Colonic mucosa (tissue), 4 donors: Measurements from ENCODE around the gene DOLPP1. TPM values are rescaled to one million over a fixed set of nuclear protein-coding genes. Genes with fewer than 3 reads are reported as not detected.
A peak's percentile ranks its signal among the peaks of the same experiment; 100 is the strongest.

Experiments used
- DNase-seq: peaks from one replicate; pipeline ENCODE4 v3.0.0-alpha.2; 2020
- H3K27ac ChIP-seq: fragments of 200-600 bp; one replicate; pipeline ENCODE4 v1.8.0; 2021
- H3K27me3 ChIP-seq: fragments of 200-600 bp; one replicate; pipeline ENCODE4 v1.8.0; 2021
- H3K36me3 ChIP-seq: fragments of 200-600 bp; one replicate; pipeline ENCODE4 v1.8.0; 2021
- H3K4me1 ChIP-seq: fragments of 200-600 bp; one replicate; pipeline ENCODE4 v1.8.0; 2021; ENCODE audit warnings: mild to moderate bottlenecking
- H3K4me3 ChIP-seq: fragments of 200-600 bp; one replicate; pipeline ENCODE4 v1.8.0; 2021
- H3K9ac ChIP-seq, 2 donors: one replicate each; pipeline ENCODE4 v1.7.0; 2013; ENCODE audit warnings: control low read depth in 2 of 2, low read depth in 2 of 2, low read length in 2 of 2
- H3K9me3 ChIP-seq: fragments of 200-600 bp; one replicate; pipeline ENCODE4 v1.8.0; 2021
- intact Hi-C: fragments of 100-400 bp; cut with DNase I; formaldehyde crosslinking; loops from one replicate; pipeline ENCODE4 v1.14.1; 2022
- total RNA-seq, 2 donors: library from RNA; stranded (reverse); fragmentation: NEBNext Ultra II Directional in 1 of 2; extraction: Animal tissue kit (Norgen Biotek cat#: 25700) in 1 of 2; gene quantifications; one replicate each; pipeline ENCODE4 v1.2.1, GENCODE V29; 2021
- TF ChIP-seq, protein P1 (sequence below): fragments of 200-600 bp; IDR thresholded peaks from one replicate; pipeline ENCODE4 v1.8.0; 2022; ENCODE audit warnings: antibody characterized with exemption, mild to moderate bottlenecking
- donor health status: healthy.
- donor health status: DM: no; HTN: no; CAD: no.
- donor health status: DM: no; HTN: no; CAD: no.

The DOLPP1 gene
- total RNA-seq, 2 donors from 2014 or later, result 33.9 to 37.3 TPM

DNA sequence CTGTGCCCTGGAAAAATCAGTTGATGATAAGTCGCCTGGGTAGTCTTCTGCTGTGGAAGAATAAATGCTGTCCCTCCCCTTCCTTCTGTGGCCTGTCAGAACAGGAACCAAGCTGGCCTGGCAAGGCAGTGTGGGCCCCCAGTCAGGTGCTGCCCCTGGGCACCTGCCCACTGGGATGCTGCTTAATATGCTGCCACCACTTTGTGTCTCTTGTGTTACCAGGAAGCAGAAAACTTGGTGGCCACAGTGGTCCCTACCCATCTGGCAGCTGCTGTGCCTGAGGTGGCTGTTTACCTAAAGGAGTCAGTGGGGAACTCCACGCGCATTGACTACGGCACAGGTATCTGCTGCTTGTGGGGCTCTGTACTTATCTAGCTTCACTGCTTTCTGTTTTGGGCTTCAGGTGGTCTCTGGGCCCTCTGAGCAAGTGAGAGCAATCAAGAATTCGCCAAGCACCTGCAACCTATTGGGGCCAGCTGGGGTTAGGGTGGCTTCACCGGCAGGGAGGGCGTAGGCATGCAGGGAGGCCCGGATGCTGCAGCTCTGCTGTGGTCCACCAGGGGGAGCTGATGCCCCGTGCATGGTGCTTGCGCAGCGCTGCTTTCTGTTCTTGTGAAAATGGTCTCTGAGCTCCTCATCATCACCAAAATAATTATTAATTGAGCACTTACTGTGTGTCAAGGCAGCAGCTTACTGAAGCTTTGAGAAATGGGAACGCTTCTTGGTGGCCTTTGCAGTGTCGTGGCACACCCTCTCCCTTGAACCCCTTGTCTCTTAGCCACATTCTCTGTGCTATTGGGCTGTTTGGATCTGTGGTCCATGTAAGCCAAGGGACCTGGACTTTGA, 50.6 kb downstream of the DOLPP1 start:
- Histone ChIP-seq H3K9ac (no peak overlapping the region), H3K27me3 (no peaks in the 10 kb centered on the region), H3K4me1 (no peaks in the 10 kb centered on the region), H3K9me3 (no peaks in the 10 kb centered on the region), H3K4me3 (no peak overlapping the region), H3K36me3 (peaks cover 1% of the 10 kb centered on the region), H3K27ac (no peak overlapping the region)
- intact Hi-C loops, result no loop called here
- TF ChIP-seq, protein P1, sequence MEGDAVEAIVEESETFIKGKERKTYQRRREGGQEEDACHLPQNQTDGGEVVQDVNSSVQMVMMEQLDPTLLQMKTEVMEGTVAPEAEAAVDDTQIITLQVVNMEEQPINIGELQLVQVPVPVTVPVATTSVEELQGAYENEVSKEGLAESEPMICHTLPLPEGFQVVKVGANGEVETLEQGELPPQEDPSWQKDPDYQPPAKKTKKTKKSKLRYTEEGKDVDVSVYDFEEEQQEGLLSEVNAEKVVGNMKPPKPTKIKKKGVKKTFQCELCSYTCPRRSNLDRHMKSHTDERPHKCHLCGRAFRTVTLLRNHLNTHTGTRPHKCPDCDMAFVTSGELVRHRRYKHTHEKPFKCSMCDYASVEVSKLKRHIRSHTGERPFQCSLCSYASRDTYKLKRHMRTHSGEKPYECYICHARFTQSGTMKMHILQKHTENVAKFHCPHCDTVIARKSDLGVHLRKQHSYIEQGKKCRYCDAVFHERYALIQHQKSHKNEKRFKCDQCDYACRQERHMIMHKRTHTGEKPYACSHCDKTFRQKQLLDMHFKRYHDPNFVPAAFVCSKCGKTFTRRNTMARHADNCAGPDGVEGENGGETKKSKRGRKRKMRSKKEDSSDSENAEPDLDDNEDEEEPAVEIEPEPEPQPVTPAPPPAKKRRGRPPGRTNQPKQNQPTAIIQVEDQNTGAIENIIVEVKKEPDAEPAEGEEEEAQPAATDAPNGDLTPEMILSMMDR, result peak; percentile 99
- peak; percentile 85 for DNase-seq

DNA sequence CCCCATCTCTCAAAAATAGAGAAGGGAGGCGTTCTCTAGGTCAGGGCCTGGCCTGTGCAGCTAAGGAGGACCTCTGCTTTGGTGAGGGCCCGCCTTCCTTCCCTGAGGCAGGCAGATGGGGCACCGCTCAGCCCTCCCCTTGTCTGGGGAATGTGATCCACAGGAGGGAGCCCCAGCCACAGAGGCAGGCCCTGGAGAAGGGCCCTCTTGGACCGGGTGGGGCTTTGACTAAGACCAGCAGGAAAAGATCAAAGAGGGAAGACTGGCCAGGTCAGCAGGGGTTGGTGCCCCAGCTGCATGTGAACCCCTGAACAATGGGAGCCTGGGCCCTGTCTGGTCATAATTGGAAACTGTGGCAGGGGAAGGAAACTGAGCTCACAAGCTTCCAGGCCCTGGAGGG, 52.2 kb downstream of the DOLPP1 start:
- Histone ChIP-seq H3K4me3 (no peak overlapping the region), H3K4me1 (no peaks in the 10 kb centered on the region), H3K36me3 (peaks cover 11% of the 10 kb centered on the region), H3K9me3 (no peaks in the 10 kb centered on the region), H3K9ac (no peak overlapping the region), H3K27me3 (no peaks in the 10 kb centered on the region), H3K27ac (no peak overlapping the region)
- intact Hi-C loops, result no loop called here
- TF ChIP-seq, protein P1, result no peak
- no peak for DNase-seq

DNA sequence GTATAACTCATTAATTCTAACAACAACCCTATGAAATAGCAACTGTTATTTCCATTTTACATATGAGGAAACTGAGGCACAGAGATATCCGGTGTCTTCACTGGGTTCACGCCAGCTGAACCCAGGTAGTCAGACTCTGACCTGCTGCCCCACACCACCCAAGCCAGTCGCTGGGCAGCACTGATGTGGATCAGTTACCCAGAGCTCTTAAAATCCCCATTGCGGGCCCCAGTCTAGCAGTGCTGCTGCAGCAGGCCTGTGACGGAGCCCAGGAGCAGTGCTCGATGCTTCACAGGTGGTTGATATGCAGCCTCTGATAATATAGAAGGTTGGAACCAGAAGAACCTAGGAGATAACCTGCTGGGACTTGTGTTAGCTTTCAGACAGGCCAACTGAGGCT, 54.6 kb downstream of the DOLPP1 start:
- no peaks in the 10 kb centered on the region for H3K9me3 ChIP-seq
- H3K27me3 ChIP-seq, result no peaks in the 10 kb centered on the region
- no peak for DNase-seq
- H3K4me3 ChIP-seq, result no peak overlapping the region
- peaks cover 11% of the 10 kb centered on the region for H3K36me3 ChIP-seq
- intact Hi-C loops, result loop anchor here (5.0 kb wide), 1 partner anchor 652 kb away; no protein-coding TSS in a partner anchor
- peaks cover 4% of the 10 kb centered on the region for H3K4me1 ChIP-seq
- TF ChIP-seq, protein P1, result no peak
- no peak overlapping the region for H3K27ac ChIP-seq
- H3K9ac ChIP-seq, result no peak overlapping the region

DNA sequence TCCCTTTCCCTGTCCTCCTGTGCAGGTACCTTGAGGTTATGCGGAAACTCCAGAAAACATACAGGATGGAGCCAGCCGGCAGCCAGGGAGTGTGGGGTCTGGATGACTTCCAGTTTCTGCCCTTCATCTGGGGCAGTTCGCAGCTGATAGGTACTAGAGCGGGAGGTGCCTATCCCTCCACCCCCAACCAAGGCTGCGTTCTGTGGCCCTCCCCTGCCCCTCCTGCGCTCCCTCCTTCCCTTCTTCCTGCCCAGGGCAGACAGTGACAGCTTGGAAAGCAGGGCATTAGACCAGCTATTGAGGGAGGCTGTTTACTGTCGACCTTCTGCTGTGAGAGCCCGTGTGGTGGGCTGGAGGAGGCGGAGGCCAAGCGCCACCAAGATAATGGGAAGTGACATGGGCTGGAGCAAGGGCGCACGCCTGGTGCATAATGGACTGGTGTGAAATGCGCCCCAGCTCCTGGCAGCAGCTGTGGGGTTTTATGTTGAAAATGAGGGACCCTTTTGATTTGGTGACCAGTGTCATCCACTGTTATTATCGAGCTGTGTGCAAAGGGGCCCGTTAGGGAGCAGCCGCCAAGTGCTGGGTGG, 55.6 kb downstream of the DOLPP1 start:
- Histone ChIP-seq H3K4me3 (no peak overlapping the region), H3K27ac (no peak overlapping the region), H3K4me1 (peaks cover 14% of the 10 kb centered on the region), H3K9ac (no peak overlapping the region), H3K36me3 (peaks cover 11% of the 10 kb centered on the region), H3K27me3 (no peaks in the 10 kb centered on the region), H3K9me3 (no peaks in the 10 kb centered on the region)
- intact Hi-C loops, result loop anchor here (2.0 to 5.0 kb wide), 2 partner anchors 474 to 651 kb away; no protein-coding TSS in a partner anchor
- TF ChIP-seq, protein P1, result no peak
- no peak for DNase-seq

DNA sequence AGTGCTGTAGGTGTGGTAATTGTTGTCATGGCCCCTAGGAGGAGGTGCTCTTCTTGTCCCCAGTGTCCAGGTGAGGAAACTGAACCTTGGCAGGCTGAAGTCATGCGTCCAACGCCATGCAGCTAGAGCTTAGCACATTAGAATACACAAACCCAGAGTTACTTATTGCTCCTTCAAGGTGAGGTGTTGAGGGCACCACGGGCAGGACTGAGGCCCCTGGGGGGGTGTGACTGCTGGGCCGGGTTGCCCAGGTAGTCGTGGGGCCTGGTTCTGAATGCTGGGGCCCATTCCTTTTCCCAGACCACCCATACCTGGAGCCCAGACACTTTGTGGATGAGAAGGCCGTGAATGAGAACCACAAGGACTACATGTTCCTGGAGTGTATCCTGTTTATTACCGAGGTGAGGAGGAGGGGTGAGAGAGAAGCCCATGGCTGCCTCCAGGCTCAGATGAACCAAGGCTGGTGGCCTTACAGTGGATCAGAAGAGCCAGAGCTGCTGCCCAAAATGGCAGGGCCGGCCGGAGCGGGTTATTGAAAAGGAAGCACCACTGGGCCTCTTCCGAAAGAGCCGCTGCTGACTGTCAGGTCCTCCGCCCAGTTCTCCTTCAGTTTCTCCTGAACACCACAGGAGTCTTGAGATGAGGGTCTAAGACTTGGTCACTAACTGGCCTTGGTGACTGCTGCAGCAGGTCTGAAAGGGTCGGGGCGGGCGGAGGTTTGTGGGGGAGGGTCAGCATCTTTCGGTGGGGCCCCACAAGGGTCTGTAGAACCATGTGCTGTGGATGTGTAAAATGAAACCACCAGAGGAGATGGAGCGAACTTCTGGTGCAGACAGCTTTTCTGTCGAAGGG, 56.6 kb downstream of the DOLPP1 start:
- intact Hi-C loops, result loop anchor here (2.0 to 5.0 kb wide), 2 partner anchors 473 to 650 kb away; no protein-coding TSS in a partner anchor
- Histone ChIP-seq H3K36me3 (peaks cover 11% of the 10 kb centered on the region), H3K4me1 (peaks cover 22% of the 10 kb centered on the region), H3K9ac (peak overlapping the region in 1 of 2 donors; percentile 4), H3K9me3 (no peaks in the 10 kb centered on the region), H3K4me3 (no peak overlapping the region), H3K27ac (peak overlapping the region; percentile 98), H3K27me3 (no peaks in the 10 kb centered on the region)
- no peak for DNase-seq
- TF ChIP-seq, protein P1, result no peak
